B cell (primary cell): ENCODE measurements around the gene STK24. TPM values are rescaled to one million over a fixed set of nuclear protein-coding genes. Genes with fewer than 3 reads are reported as not detected.

ENCODE experiments used
- ATAC-seq: fragments of 200-7000 bp; cut with Tn5 transposase; one replicate; pipeline ENCODE4 v1.10.0; 2021; ENCODE audit warnings: low read depth, mild to moderate bottlenecking, moderate number of reproducible peaks, moderate library complexity
- CTCF ChIA-PET: fragments of 350-600 bp; sonication (Branson Sonifier 250); formaldehyde crosslinking; loops from one replicate; lab custom pipeline; 2021; ENCODE audit warnings: antibody characterized with exemption, inconsistent platforms; lab: Charles Lee
- POLR2A ChIA-PET: fragments of 350-600 bp; sonication (Branson Sonifier 250); formaldehyde crosslinking; loops from one replicate; lab custom pipeline; 2021; ENCODE audit warnings: antibody characterized with exemption; lab: Charles Lee
- DNase-seq: peaks from one replicate; pipeline ENCODE4 v3.0.0; 2013
- H2AFZ ChIP-seq: 2 replicates; pipeline ENCODE4 v1.6.1; 2012; ENCODE audit warnings: mild to moderate bottlenecking, low read depth, low read length; ENCODE audit not compliant: insufficient read depth, poor library complexity, severe bottlenecking
- H3K27ac ChIP-seq, 2 donors: 1 replicate in 1 of 2; 2 replicates in 1 of 2; pipeline ENCODE4 v1.5.1; 2012 to 2013; ENCODE audit warnings: low read length in 2 of 2, mild to moderate bottlenecking in 2 of 2, moderate library complexity in 1 of 2
- H3K27me3 ChIP-seq, 4 experiments: fragments of 200-600 bp in 1 of 4; sonication (generic) in 1 of 4; replicated peaks in 1 of 4; 1 replicate in 2 of 4; 2 replicates in 2 of 4; pipeline versions ENCODE4 v1.6.1 to v1.7.0; 2013 to 2016; ENCODE audit warnings: low read length in 3 of 4, mild to moderate bottlenecking in 2 of 4, mixed read lengths in 1 of 4, moderate library complexity in 1 of 4; ENCODE audit not compliant: insufficient read depth in 4 of 4, control insufficient read depth in 3 of 4; ENCODE audit errors: control extremely low read depth in 1 of 4
- H3K36me3 ChIP-seq, 2 experiments: replicated peaks in 1 of 2; 1 replicate in 1 of 2; 2 replicates in 1 of 2; pipeline versions ENCODE4 v1.6.1 to v1.7.1; 2013; ENCODE audit warnings: low read length in 1 of 2; ENCODE audit not compliant: insufficient read depth in 2 of 2, control insufficient read depth in 1 of 2; ENCODE audit errors: control extremely low read depth in 1 of 2, extremely low read depth in 1 of 2
- H3K4me1 ChIP-seq, 2 donors: fragments of 200-600 bp in 1 of 2; sonication (generic) in 1 of 2; 1 replicate in 1 of 2; 2 replicates in 1 of 2; pipeline versions ENCODE4 v1.5.1 to v1.6.1; 2013 to 2017; ENCODE audit warnings: low read length in 2 of 2; ENCODE audit not compliant: control insufficient read depth in 2 of 2, insufficient read depth in 2 of 2
- H3K4me2 ChIP-seq: replicated peaks from 2 replicates; pipeline ENCODE3; 2012; ENCODE audit warnings: mild to moderate bottlenecking, low read depth, low read length; ENCODE audit not compliant: poor library complexity, severe bottlenecking
- H3K4me3 ChIP-seq, 5 experiments: fragments of 200-600 bp in 1 of 5; sonication (generic) in 1 of 5; 1 replicate in 3 of 5; 2 replicates in 2 of 5; pipeline versions ENCODE4 v1.5.1 to v1.7.0; 2011 to 2016; ENCODE audit warnings: low read length in 4 of 5, mild to moderate bottlenecking in 4 of 5, low read depth in 2 of 5, control low read depth in 1 of 5, moderate library complexity in 1 of 5; ENCODE audit not compliant: insufficient read depth in 1 of 5; ENCODE audit errors: control extremely low read depth in 1 of 5, extremely low read depth in 1 of 5
- H3K79me2 ChIP-seq: fragments of 200-600 bp; sonication (generic); one replicate; pipeline ENCODE4 v1.6.0; 2016; ENCODE audit warnings: low read length; ENCODE audit not compliant: control insufficient read depth, insufficient read depth
- H3K9ac ChIP-seq: fragments of 200-600 bp; sonication (generic); 2 replicates; pipeline ENCODE4 v1.6.1; 2017; ENCODE audit warnings: mild to moderate bottlenecking, low read length, moderate library complexity
- H3K9me3 ChIP-seq, 3 donors: one replicate each; pipeline versions ENCODE4 v1.6.1 to v1.7.1; 2013; ENCODE audit warnings: low read length in 2 of 3; ENCODE audit not compliant: control insufficient read depth in 2 of 3, insufficient read depth in 1 of 3; ENCODE audit errors: control extremely low read depth in 1 of 3
- H4K20me1 ChIP-seq: 2 replicates; pipeline ENCODE4 v1.6.0; 2012; ENCODE audit warnings: mild to moderate bottlenecking, low read length; ENCODE audit not compliant: insufficient read depth, control insufficient read depth, poor library complexity, severe bottlenecking
- H3K27ac Mint-ChIP-seq: one replicate; pipeline ENCODE4 v1.8.0; 2021; ENCODE audit warnings: mixed read lengths
- H3K27me3 Mint-ChIP-seq: one replicate; pipeline ENCODE4 v1.8.0; 2021; ENCODE audit warnings: mixed read lengths
- H3K4me1 Mint-ChIP-seq: one replicate; pipeline ENCODE4 v1.8.0; 2021; ENCODE audit warnings: mixed read lengths
- H3K4me3 Mint-ChIP-seq: one replicate; pipeline ENCODE4 v1.8.0; 2021; ENCODE audit warnings: mixed read lengths
- H3K9me3 Mint-ChIP-seq: one replicate; pipeline ENCODE4 v1.8.0; 2022; ENCODE audit warnings: mixed read lengths; ENCODE audit not compliant: insufficient read depth
- CTCF ChIP-seq: fragments of 200-600 bp; IDR thresholded peaks from one replicate; pipeline ENCODE4 v1.8.0; 2022; ENCODE audit warnings: antibody characterized with exemption, mild to moderate bottlenecking
- EZH2 ChIP-seq: IDR thresholded peaks from 2 replicates; pipeline ENCODE4 v1.6.1; 2012; ENCODE audit warnings: borderline replicate concordance, low read depth, mild to moderate bottlenecking, moderate library complexity, low read length; ENCODE audit not compliant: insufficient read depth, poor library complexity, severe bottlenecking
- WGBS: methylation state at CpG from one replicate; pipeline ENCODE4 v1.1.5; 2013; ENCODE audit warnings: missing lambda C conversion rate; ENCODE audit not compliant: insufficient coverage; 5-methylcytosine and 5-hydroxymethylcytosine counted together
- intact Hi-C: fragments of 100-400 bp; cut with micrococcal nuclease; formaldehyde crosslinking; loops from one replicate; pipeline ENCODE4 v1.10.0; 2022
- polyA plus RNA-seq: library from polyadenylated mRNA; depleted of rRNA; stranded (reverse); fragments of >200 nt; gene quantifications from 2 replicates; pipeline ENCODE4 v1.2.3, GENCODE V29; 2012
- total RNA-seq, 2 donors: library from RNA; stranded (reverse); fragments of 120-200 nt in 1 of 2; gene quantifications; 1 replicate in 1 of 2; 2 replicates in 1 of 2; pipeline versions ENCODE4 v1.2.3 to v1.2.4, GENCODE V29; 2013 to 2022

Gene STK24
- total and polyA plus RNA-seq, 2 donors (not counting 1 experiment from before 2014, with no cell fraction given) = 47.2 to 117 TPM

GRCh38 chr13:98457053-98457452 lies 119.9 kb downstream of the STK24 start:
- Mint-ChIP-seq H3K27me3 (no peaks in the 10 kb centered on the region), H3K4me3 (no peak overlapping the region), H3K9me3 (no peaks in the 10 kb centered on the region), H3K4me1 (no peaks in the 10 kb centered on the region), H3K27ac (no peak overlapping the region)
- no peak overlapping the region for H3K4me2 ChIP-seq
- intact Hi-C loops = no loop called here
- H3K4me1 ChIP-seq = no peaks in the 10 kb centered on the region
- DNase-seq = no peak
- H3K9ac ChIP-seq = no peak overlapping the region
- H2AFZ ChIP-seq = no peak overlapping the region
- H3K4me3 ChIP-seq = no peak overlapping the region
- no peak for ATAC-seq
- H3K9me3 ChIP-seq = no peaks in the 10 kb centered on the region
- no peak overlapping the region for H3K27ac ChIP-seq
- WGBS = 99% methylated on average over 13 of the region's 13 CpGs
- H3K36me3 ChIP-seq = peaks cover 3 to 87% of the 10 kb centered on the region in 2 experiments
- H3K79me2 ChIP-seq = peaks cover 5% of the 10 kb centered on the region
- ChIA-PET CTCF (interaction anchor here (0.6 to 3.8 kb wide), 2 partner anchors 11 to 216 kb away, joined by 3 to 29 read pairs; no protein-coding TSS in a partner anchor), POLR2A (no interaction called here)
- TF ChIP-seq CTCF = no peak
- H3K27me3 ChIP-seq = no peaks in the 10 kb centered on the region
- H4K20me1 ChIP-seq = peaks cover 28% of the 10 kb centered on the region

GRCh38 chr13:98456413-98456845 lies 120.5 kb downstream of the STK24 start:
- Histone ChIP-seq H3K9me3 (no peaks in the 10 kb centered on the region), H3K9ac (no peak overlapping the region), H3K36me3 (peaks cover 3 to 86% of the 10 kb centered on the region in 2 experiments), H2AFZ (no peak overlapping the region), H3K4me1 (no peaks in the 10 kb centered on the region), H3K4me2 (no peak overlapping the region), H3K4me3 (no peak overlapping the region), H3K27me3 (no peaks in the 10 kb centered on the region), H3K27ac (no peak overlapping the region), H3K79me2 (no peaks in the 10 kb centered on the region), H4K20me1 (peaks cover 22% of the 10 kb centered on the region)
- intact Hi-C loops = no loop called here
- Mint-ChIP-seq H3K4me1 (no peaks in the 10 kb centered on the region), H3K4me3 (no peak overlapping the region), H3K27me3 (no peaks in the 10 kb centered on the region), H3K9me3 (no peaks in the 10 kb centered on the region), H3K27ac (no peak overlapping the region)
- POLR2A ChIA-PET = no interaction called here
- ATAC-seq (no peak), DNase-seq (no peak)
- 100% methylated on average over 4 of the region's 6 CpGs for WGBS
- CTCF ChIA-PET = interaction anchor here (3.0 to 3.8 kb wide), 2 partner anchors 10 to 197 kb away, joined by 12 to 29 read pairs; no protein-coding TSS in a partner anchor
- TF ChIP-seq CTCF (no peak), EZH2 (no peak)
